ENCODE measurements around the gene ACADS.

Gene ACADS

GRCh38 chr12:120755269-120755668 lies 29.6 kb downstream of the ACADS start:
- no peak for DNase-seq (ENCODE audit: low read depth in 2 of 2, low spot score in 1 of 2)

GRCh38 chr12:120757226-120757742 lies 31.7 kb downstream of the ACADS start:
- DNase-seq (ENCODE audit: low read depth in 2 of 2, low spot score in 1 of 2) = no peak

GRCh38 chr12:120757949-120758348 lies 32.3 kb downstream of the ACADS start:
- no peak for DNase-seq (ENCODE audit: low read depth in 2 of 2, low spot score in 1 of 2)

DNA sequence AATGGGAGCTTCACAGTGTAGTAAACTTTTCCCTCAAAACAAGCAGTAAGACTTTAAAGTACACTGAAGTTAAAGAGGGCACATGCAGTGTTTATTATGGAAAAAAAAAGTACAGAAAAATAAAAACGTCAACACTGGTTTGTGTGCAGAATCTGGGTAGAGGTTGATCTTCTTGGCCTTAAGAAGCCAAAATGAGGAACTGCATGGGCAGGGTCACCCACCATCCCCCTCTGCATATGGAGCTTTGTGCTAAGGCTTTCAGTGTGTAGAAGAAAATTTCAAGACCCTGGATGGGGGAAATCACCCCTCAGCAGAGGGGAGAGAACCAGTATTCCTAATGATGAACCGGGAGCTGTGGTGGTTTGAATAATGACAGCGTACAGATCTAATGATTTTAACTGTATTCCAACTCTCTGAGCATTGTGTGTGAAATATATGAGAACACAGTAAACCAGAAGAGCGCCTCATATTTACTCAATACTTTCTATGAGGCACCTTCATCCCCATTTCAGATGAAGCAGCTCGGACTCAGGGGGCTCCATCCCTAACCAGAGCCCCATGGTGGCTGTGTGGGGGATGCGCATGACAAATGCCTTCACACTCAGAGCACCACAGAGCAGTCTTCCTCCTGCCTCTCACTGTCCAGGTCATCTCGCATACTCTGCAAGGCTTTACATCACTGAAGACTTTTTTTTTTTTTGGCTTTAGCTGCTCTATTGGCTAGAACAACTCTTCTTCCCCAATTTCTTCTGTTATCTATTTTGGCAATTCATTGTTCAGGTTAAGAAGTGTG lies 33.4 kb downstream of the ACADS start:
- no peak for DNase-seq (ENCODE audit: low read depth in 2 of 2, low spot score in 1 of 2)

DNA sequence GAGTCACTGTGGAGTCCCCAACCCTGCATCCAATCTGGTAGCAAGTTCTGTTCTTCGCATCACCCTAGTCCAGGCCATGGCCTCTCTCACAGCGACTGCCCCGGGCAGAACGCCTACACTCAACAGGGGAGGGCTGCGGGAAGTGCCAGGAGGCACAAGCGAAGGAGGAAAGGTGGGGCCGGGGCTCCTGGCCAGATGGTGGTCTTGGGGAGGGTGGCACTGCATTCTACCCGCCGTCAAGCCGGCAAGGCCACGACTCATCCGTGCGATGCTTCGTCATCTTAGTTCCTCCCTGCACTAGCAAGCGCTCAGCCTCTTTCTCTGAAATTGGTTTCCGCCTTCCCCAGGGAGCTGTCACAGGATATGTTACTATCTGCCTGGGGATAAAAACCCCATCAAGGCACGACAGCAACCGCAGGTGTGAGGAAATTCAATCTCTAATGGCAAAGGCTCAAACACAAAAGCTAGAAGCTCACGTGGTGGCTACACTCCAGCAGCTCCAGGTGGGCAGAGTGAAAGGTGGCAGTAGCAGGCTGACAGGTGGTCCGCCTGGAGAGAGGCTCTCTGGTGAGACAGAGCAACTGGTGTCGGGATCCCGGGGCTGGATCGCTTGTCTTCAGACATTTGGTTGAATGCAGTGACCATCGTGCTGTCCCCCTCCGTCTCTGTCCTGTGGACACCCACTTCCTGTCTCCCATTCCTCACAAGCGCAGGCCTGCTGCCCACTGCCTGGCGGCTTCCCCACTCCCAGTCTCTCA lies 34.1 kb downstream of the ACADS start:
- DNase-seq (ENCODE audit: low read depth in 2 of 2, low spot score in 1 of 2) = no peak

GRCh38 chr12:120760349-120761254 lies 35.0 kb downstream of the ACADS start:
- DNase-seq (ENCODE audit: low read depth in 2 of 2, low spot score in 1 of 2) = no peak

GRCh38 chr12:120761519-120761934 lies 35.9 kb downstream of the ACADS start:
- no peak for DNase-seq (ENCODE audit: low read depth in 2 of 2, low spot score in 1 of 2)

DNA sequence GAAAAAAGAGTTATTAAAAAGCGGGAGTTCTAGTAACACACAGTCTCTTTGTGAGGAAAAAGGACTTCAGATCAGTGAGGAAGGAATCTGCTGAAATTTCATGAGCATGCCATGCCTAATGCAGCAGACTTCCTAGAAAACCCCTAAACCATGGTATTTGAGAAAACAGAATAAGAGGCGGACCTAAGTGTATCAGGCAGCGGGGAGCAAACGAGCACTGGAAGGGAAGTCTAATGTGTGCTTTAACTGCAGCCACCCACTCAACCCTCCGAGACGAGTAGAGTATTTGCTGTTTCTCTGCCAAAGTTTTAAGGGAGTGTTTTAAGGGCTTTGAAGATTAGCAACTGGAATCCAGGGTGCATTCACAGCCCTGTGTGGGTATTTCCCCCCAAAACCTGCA lies 36.5 kb downstream of the ACADS start:
- DNase-seq (ENCODE audit: low read depth in 2 of 2, low spot score in 1 of 2) = no peak

DNA sequence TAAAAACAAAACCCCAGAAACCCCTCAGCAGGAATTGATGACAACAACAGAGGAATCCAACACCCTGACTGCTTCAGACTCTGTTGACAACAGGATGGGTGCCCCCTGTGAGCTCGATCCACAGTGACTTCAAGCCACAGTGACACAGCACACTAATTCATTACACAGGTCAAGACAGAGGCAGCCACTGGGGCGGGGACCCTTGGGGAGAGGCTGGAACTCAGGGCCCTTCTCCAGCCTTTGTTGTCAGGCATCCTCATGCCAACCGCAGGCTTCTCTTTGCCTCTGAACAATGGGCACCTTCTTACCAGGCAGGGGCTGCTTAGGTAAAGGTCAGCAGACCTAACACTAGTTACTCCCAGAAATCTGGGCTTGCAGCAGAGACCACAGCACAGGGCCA lies 37.6 kb downstream of the ACADS start:
- no peak for DNase-seq (ENCODE audit: low read depth in 2 of 2, low spot score in 1 of 2)

GRCh38 chr12:120764816-120765215 lies 39.2 kb downstream of the ACADS start:
- no peak for DNase-seq (ENCODE audit: low read depth in 2 of 2, low spot score in 1 of 2)

- no peak for DNase-seq (ENCODE audit: low read depth in 2 of 2, low spot score in 1 of 2)
Measured at GRCh38 chr12:120766566-120766965, 40.9 kb downstream of the ACADS start.

- DNase-seq (ENCODE audit: low read depth in 2 of 2, low spot score in 1 of 2) = no peak
Measured at GRCh38 chr12:120767071-120768024, 41.7 kb downstream of the ACADS start.

GRCh38 chr12:120771097-120771496 lies 45.5 kb downstream of the ACADS start:
- DNase-seq (ENCODE audit: low read depth in 2 of 2, low spot score in 1 of 2) = no peak

DNA sequence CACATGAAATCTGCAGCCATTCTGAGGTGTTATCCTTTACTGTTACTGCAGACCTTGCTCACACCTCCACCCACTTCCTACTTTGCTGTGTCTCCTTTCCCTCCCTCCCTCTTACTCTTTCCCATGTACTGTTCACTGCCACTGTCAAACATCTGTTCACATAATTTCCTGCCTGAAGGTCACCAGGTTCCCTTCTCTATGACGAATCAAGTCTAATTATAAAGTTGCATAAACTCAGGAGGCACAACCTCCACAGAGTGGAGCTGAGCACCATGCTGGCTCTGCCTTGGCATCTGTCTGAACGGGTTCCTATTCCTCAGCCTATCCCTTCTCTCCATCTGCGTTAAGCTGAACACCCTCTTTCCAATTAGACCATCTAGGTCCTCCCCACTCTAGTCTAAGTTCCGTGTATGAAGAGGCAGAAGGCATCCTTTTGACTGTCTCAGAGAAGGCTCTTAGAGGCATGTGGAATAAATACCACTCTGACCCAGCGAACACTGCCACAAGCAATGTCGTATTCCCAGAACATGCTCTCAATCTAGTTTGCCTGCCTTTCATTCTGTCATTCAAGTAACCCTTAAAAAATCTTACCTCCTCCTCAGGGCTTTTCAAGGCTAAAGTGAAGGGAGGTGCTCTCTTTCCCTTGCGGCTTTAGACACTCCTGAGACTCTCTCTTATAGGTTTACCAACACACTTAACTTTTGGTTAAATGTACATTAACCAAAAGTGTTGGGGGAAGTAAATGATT lies 48.7 kb downstream of the ACADS start:
- DNase-seq (ENCODE audit: low read depth in 2 of 2, low spot score in 1 of 2) = no peak

- no peak for DNase-seq (ENCODE audit: low read depth in 2 of 2, low spot score in 1 of 2)
Measured at GRCh38 chr12:120775862-120776552, 50.4 kb downstream of the ACADS start.

DNA sequence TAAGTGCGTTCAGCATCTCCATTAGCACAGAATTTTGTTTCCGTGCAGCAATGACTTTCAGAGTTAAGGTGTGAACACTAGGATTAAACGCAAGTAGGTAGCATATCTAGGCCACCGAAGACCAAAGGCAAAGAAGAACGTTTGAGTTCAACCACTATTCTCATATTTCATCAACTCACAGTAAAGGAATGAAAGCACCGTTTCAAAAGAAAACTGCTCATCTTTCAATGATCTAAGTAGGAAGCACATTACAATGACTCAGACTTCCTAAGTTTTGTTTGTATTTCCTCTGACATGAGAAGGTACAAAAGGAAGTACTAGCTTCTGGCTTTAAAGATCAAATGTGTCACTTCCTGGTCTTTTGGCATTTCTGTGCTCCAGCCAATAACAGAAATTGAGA lies 57.6 kb downstream of the ACADS start:
- DNase-seq (ENCODE audit: low read depth in 2 of 2, low spot score in 1 of 2) = no peak

DNA sequence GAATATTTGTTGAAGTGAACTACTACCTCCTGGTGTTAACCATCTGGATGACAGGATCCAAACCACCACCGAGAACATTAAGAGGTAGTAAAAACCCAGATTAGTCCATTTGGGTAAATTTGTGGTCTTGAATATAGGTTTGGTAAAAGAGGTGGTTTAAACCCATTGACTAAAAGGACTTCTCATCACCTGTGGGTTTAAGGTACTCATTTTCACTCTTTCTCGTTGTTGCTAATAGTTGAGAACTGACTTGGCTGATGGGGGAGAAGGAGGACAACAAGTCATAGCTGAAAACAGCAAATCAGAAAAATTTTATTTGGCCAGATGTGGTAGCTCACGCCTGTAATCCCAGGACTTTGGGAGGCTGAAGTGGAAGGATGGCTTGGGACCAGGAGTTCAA lies 59.2 kb downstream of the ACADS start:
- no peak for DNase-seq (ENCODE audit: low read depth in 2 of 2, low spot score in 1 of 2)

DNA sequence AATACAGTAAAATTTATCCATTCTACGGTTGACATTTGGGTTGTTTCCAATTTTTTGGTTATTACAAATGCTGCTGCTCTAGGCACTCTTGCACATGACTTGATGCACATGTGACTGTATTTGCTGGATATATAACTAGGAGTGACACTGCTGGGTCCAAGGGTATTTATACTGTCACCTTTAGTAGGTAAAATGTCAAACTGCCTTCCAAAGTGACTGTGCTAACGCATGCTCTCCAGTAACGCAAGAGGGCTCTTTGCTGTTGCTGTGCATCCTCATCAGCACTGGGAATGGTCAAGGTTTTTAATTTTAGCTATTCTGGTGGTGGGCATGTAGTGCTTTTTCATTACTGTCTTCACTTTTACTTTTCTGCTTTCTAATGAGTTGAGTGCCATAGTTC lies 62.3 kb downstream of the ACADS start:
- no peak for DNase-seq (ENCODE audit: low read depth in 2 of 2, low spot score in 1 of 2)

Measured in stimulated activated CD8-positive, alpha-beta memory T cell treated with anti-CD3 and anti-CD28 coated beads, Interleukin-4, amount 100 ng/mL, for 1 hour (primary cell).